Epithelial cell of proximal tubule (primary cell): ENCODE measurements around the gene SUCLA2. TPM values are rescaled to one million over a fixed set of nuclear protein-coding genes. Genes with fewer than 3 reads are reported as not detected.

Source experiments
- DNase-seq: peaks from one replicate; pipeline ENCODE4 v3.0.0-alpha.2; 2011; ENCODE audit warnings: low read depth
- H3K4me3 ChIP-seq: 2 replicates; pipeline ENCODE4 v1.5.1; 2011; ENCODE audit warnings: low read depth, mild to moderate bottlenecking, low read length
- CTCF ChIP-seq: conservative IDR thresholded peaks from 2 replicates; pipeline ENCODE4 v1.5.1; 2012; ENCODE audit warnings: low read depth, mild to moderate bottlenecking, low read length
- total RNA-seq: library from RNA; depleted of rRNA; stranded (reverse); fragments of >200 nt; gene quantifications from 2 replicates; pipeline ENCODE4 v1.2.3, GENCODE V29; 2015

Gene SUCLA2
- total RNA-seq, 1 donor from 2014 or later: 24.3 TPM

- DNase-seq: no peak
- H3K4me3 ChIP-seq: no peak overlapping the region
- TF ChIP-seq CTCF: no peak
These were observed 37.7 kb upstream of the SUCLA2 start for GRCh38 chr13:48038761-48039160.

- peak; percentile 99 for TF ChIP-seq CTCF
- peak within 1 kb of the TSS; percentile 81 for H3K4me3 ChIP-seq
- peak; percentile 63 for DNase-seq
These were observed 36.5 kb upstream of the SUCLA2 start, which contains the start of gene NUDT15 for GRCh38 chr13:48037346-48038173. Gene NUDT15, plus strand, starts transcription at chr13:48037726. Its CDS starts 21 bp downstream, at chr13:48037747.

- no peak overlapping the region for H3K4me3 ChIP-seq
- no peak for DNase-seq
- no peak for TF ChIP-seq CTCF
These were observed 28.8 kb upstream of the SUCLA2 start for GRCh38 chr13:48029859-48030258.

GRCh38 chr13:48028066-48028465, 27.0 kb upstream of the SUCLA2 start:
- TF ChIP-seq CTCF: no peak
- H3K4me3 ChIP-seq: no peak overlapping the region
- DNase-seq: no peak

- no peak for TF ChIP-seq CTCF
- H3K4me3 ChIP-seq: no peak overlapping the region
- DNase-seq: no peak
These were observed 18.7 kb upstream of the SUCLA2 start for GRCh38 chr13:48019796-48020195.

GRCh38 chr13:48018637-48019036, 17.6 kb upstream of the SUCLA2 start:
- TF ChIP-seq CTCF: no peak
- H3K4me3 ChIP-seq: no peak overlapping the region
- DNase-seq: no peak

GRCh38 chr13:48014359-48014758, 13.3 kb upstream of the SUCLA2 start:
- no peak for DNase-seq
- TF ChIP-seq CTCF: no peak
- no peak overlapping the region for H3K4me3 ChIP-seq
